RWPE1 (cell line): ENCODE data around the gene GSG1L2.

Source experiments
- CTCF ChIA-PET: fragments of 350-600 bp; sonication (Branson Sonifier 250); formaldehyde crosslinking; extraction: SDS; loops from one replicate; lab custom pipeline; 2021; lab: Yijun Ruan, JAX
- POLR2A ChIA-PET: fragments of 400-600 bp; formaldehyde crosslinking; extraction: SDS; loops from one replicate; lab custom pipeline; 2020; ENCODE audit warnings: antibody characterized with exemption; ENCODE audit not compliant: low non-redundant PET; lab: Yijun Ruan, JAX
- DNase-seq: peaks from one replicate; pipeline ENCODE4 v3.0.0; 2012; ENCODE audit warnings: low spot score
- H3K27ac ChIP-seq: fragments of 450-650 bp; 2 replicates; pipeline ENCODE4 v1.5.1; 2017
- CTCF ChIP-seq: fragments of 450-650 bp; conservative IDR thresholded peaks from 2 replicates; pipeline ENCODE4 v1.5.1; 2017; ENCODE audit warnings: low read depth, mild to moderate bottlenecking

GSG1L2 gene

DNA sequence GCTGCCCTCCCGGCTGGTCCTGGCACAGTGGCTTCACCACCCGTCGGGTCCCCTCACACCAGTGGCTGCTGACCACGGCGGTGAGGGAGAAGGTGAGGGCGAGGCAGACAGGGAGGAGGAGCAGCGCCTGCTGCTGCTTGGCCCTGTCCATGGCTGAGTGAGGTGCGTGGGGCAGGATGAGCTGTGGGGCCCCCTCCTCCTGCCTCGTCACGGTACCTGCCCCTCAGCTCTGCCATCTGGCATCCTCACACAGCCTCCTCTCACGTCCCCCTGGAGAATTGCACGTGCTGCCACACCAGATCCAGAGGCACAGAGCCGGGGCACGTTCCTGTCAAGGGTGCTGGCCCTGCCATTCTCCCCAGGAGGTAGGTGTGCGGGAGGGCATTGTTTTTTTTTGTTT is at the start of gene GSG1L2:
Gene GSG1L2 (minus strand): TSS at position 159 of the 400 bp plus-strand sequence. CDS start 8 bp downstream, at position 151.
- H3K27ac ChIP-seq, result no peak within 1 kb of the TSS
- TF ChIP-seq CTCF, result no peak
- POLR2A ChIA-PET, result no interaction called here
- no peak for DNase-seq
- CTCF ChIA-PET, result interaction anchor here (0.7 kb wide), 1 partner anchor 34 kb away, joined by 3 read pairs; no protein-coding TSS in a partner anchor

GRCh38 chr17:9868552-9868951 is 46.7 kb upstream of the GSG1L2 start:
- ChIA-PET CTCF (no interaction called here), POLR2A (no interaction called here)
- H3K27ac ChIP-seq, result no peak overlapping the region
- TF ChIP-seq CTCF, result no peak
- DNase-seq, result no peak

GRCh38 chr17:9865586-9865985 is 43.7 kb upstream of the GSG1L2 start:
- no peak for DNase-seq
- ChIA-PET CTCF (no interaction called here), POLR2A (no interaction called here)
- TF ChIP-seq CTCF, result no peak
- no peak overlapping the region for H3K27ac ChIP-seq

GRCh38 chr17:9862949-9863348 is 41.1 kb upstream of the GSG1L2 start:
- H3K27ac ChIP-seq, result no peak overlapping the region
- DNase-seq, result no peak
- POLR2A ChIA-PET, result no interaction called here
- CTCF ChIA-PET, result interaction anchor here (0.6 to 0.7 kb wide), 2 partner anchors 123 to 1766 kb away, joined by 3 read pairs; no protein-coding TSS in a partner anchor
- no peak for TF ChIP-seq CTCF

DNA sequence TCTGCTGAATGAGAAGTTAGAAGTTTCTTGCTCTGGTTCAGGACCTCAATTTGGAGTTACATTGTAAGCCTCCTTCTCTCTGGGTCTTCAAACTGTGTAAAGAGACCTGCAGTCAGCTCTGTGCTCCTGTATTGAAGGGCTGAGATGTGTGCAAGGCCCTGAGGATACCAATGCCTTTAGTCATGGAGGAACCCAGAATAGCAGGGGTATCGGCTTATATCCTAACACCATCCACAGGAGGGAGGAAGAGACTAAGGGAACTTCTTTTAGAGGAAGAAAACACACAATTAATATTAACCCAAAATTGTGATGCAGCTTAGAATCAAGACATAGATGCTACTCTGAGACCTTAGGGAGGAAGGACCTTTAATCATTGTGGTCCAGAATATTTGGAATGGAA is 40.3 kb upstream of the GSG1L2 start:
- no peak overlapping the region for H3K27ac ChIP-seq
- DNase-seq, result no peak
- ChIA-PET CTCF (interaction anchor here (0.6 kb wide), 1 partner anchor 1765 kb away, joined by 3 read pairs; no protein-coding TSS in a partner anchor), POLR2A (no interaction called here)
- TF ChIP-seq CTCF, result no peak

- TF ChIP-seq CTCF, result no peak
- DNase-seq, result no peak
- CTCF ChIA-PET, result no interaction called here
- H3K27ac ChIP-seq, result no peak overlapping the region
- POLR2A ChIA-PET, result no interaction called here
These were observed 39.0 kb upstream of the GSG1L2 start for GRCh38 chr17:9860851-9861250.
